Retinal pigment epithelial cell (primary cell): ENCODE results near the gene MBLAC1.
A peak's percentile ranks its signal among the peaks of the same experiment; 100 is the strongest.

ENCODE experiments used
- DNase-seq: peaks from one replicate; pipeline ENCODE4 v3.0.0-alpha.2; 2010; ENCODE audit warnings: low read depth
- H3K4me3 ChIP-seq: 2 replicates; pipeline ENCODE4 v1.5.1; 2011; ENCODE audit warnings: mild to moderate bottlenecking, low read length, control low read depth, moderate library complexity
- TF ChIP-seq, protein P1 (sequence below): conservative IDR thresholded peaks from 2 replicates; pipeline ENCODE4 v1.5.1; 2011; ENCODE audit warnings: low read depth, low read length, control low read depth, inconsistent platforms

Gene MBLAC1

DNA sequence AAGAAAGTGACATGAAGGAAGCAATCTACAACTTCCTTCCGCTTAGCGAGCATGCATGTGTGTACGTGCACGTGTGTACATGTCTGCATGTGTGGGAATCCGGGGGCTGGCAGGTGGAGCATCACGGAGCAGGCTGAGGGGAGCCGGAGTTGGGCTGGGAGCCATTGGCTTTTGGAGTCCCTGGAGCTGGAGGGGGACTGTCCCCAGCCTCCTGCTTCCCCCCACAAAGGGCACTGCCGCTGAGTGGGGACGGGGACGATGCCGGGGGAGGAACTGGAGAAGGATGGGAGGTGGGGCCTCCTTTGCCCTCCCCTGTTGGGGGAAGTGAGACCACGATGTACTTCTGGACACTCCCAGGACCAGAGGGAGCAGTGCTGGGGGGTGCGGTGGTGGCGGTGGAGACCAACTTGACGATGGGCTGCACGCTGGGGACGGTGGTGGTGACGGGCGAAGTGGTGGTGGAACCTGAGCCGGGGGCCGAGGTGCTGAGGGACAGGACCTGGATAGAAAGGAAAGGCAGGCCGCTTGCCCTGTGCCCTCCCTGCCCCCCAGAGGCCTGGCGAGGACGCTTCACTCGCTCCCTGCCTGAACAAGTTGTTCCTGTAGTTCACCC lies 19.5 kb upstream of the MBLAC1 start:
- no peak for DNase-seq
- TF ChIP-seq, protein P1, sequence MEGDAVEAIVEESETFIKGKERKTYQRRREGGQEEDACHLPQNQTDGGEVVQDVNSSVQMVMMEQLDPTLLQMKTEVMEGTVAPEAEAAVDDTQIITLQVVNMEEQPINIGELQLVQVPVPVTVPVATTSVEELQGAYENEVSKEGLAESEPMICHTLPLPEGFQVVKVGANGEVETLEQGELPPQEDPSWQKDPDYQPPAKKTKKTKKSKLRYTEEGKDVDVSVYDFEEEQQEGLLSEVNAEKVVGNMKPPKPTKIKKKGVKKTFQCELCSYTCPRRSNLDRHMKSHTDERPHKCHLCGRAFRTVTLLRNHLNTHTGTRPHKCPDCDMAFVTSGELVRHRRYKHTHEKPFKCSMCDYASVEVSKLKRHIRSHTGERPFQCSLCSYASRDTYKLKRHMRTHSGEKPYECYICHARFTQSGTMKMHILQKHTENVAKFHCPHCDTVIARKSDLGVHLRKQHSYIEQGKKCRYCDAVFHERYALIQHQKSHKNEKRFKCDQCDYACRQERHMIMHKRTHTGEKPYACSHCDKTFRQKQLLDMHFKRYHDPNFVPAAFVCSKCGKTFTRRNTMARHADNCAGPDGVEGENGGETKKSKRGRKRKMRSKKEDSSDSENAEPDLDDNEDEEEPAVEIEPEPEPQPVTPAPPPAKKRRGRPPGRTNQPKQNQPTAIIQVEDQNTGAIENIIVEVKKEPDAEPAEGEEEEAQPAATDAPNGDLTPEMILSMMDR = no peak
- H3K4me3 ChIP-seq = no peak overlapping the region

DNA sequence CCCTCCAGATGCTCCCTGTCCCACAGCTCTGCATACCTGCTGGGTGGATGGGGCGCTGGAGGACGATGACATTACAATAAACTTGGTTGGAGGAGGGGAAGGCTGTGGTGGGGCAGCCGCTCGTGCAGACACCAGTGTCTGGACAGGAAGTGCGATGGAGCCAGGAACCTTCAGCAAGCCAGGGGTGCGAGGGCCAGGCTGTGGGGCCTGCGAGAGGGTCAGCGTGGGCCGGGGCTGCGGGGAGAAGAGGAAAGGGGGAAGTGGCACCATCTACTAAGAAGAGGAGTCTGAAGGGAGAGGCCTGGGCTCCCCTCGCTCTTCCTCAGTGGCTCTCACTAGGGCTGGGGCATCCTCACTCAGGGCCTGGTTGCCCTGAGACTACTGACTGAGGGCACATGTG lies 18.9 kb upstream of the MBLAC1 start:
- H3K4me3 ChIP-seq = no peak overlapping the region
- DNase-seq = no peak
- TF ChIP-seq, protein P1 = no peak

DNA sequence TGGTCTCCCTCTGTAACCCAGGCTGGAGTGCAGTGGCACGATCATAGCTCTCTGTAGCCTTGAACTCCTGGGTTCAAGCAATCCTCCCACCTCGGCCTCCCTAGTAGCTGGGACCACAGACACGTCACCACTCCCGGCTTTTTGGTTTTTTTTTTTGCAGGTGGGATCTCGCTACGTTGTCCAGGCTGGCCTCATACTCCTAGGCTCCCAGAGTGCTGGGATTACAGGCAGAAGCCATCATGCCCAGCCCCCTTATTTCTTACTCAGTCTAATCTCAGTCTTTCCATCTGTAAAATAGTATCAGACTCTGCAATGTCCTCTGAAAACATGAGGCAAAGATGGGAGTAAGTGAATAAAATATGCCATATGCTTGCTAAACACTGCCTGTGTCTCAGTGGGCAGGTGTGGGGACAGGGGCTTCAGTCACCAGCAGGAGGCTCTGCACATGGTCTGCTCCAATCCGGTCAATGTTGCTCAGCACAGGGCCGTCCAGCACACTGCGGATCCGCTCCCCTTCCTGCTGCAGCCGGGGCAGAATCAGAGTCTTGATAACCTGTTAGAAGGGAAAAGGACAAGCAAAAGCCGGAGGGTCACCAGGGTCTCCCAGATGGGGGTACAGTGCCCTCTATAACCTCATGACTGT lies 17.1 kb upstream of the MBLAC1 start:
- H3K4me3 ChIP-seq = no peak overlapping the region
- TF ChIP-seq, protein P1 = peak; percentile 28
- DNase-seq = no peak

DNA sequence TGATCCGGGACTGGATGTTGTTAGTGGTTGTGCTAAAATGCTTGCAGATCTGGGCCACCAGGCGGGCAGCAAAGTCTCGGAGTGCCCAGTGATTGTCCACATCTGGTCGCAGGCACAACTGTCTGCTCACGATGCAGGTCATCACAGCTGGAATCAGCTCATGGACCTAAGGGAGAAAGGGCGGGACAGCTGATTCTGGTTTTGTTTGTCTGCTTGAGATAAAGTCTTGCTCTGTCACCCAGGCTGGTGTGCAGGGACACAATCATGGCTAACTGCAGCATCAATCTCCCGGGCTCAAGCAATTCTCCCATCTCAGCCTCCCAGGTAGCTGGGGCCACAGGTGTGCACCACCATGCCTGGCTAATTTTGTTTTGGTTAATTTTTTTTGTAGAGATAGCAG lies 15.6 kb upstream of the MBLAC1 start:
- DNase-seq = no peak
- H3K4me3 ChIP-seq = no peak overlapping the region
- TF ChIP-seq, protein P1 = no peak

DNA sequence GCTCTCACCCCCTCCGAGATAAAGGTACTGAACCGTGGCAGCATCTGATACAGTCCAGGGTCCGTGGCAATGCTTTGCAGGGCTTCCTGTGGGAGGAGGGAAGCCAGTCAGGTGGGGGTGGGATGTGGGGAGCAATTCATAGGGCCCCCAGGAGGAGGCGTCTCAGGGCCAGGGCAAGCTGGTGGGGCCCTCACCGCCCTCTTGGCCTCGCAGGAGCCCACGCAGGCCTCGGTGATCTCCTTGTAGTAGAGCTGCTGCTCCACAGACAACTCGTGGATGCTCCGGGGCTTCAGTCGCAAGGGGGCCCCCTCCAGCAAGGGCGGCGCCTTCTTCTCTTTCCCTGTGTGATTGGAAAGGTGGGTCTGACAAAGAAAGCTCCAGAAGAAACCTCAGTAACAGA lies 14.9 kb upstream of the MBLAC1 start:
- DNase-seq = no peak
- H3K4me3 ChIP-seq = no peak overlapping the region
- TF ChIP-seq, protein P1 = no peak

DNA sequence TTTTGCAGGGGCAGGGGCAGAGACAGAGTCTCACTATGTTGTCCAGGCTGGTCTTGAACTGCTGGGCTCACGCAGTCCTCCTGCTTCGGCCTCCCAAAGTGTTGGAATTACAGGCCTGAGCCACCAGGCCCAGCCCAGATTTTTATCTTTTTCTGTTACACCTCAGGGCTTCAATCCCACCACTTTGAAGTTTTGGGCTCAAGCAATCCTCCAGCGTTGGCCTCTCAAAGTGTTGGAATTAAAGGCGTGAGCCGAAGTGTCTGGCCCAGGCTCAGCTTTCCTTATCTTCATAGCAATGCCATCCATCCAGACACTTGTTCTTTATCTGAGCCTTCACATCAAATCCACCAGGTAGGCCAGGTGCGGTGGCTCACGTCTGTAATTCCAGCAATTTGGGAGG lies 11.7 kb upstream of the MBLAC1 start:
- TF ChIP-seq, protein P1 = no peak
- no peak for DNase-seq
- no peak overlapping the region for H3K4me3 ChIP-seq
